ENCODE measurements around the gene CD274. TPM values are rescaled to one million over a fixed set of nuclear protein-coding genes. Genes with fewer than 3 reads are reported as not detected.

The CD274 gene
- total and polyA plus RNA-seq, 2 donors (not counting 3 experiments of a cell fraction or from before 2014, with no cell fraction given) = 25.4 to 26.8 TPM

DNA sequence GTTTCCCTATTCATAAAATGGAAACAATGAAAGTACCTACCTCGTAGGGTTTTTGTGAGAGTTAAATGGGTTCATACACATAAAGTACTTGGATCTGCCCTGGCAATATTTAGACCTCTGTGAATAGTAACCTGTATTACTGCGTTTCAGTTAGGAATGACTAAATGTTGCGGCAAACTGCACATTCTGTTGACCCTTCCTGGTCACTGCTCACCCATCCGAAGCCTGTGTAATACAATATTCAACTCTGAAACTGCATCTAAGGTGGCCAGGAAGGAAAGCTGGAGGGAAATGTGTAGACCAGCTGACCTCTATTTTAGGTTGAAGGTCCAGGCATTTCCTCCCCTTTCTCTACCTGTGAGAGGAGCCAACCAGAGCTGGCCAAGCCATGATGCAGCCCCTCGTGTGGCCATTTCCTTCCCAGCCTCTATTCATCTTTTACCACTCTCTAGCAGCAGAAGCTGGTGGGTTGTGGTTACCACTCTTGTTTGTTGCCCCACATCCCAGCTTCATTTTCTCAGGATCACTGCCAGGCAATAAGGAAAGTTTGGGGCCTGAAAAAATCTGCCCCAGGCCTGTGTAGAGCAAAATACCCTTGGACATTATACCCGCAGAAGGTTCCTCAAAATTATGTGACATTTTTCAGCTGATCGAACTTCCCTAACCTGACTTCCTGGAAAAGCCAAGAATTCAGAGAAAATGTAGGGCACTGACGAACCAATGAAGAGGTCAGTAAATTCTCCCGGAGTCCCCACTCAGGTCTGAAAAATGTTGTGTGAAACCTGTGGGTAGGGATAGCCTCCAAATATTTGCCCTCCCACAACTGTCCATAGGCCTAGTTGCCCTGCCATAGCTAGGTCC, 39.5 kb downstream of the CD274 start:
- Histone ChIP-seq H3K9ac (replicated peaks; ENCODE audit: extremely low read depth, insufficient read depth, low read length) (no peak overlapping the region), H2AFZ (ENCODE audit: low read depth, low read length) (peak overlapping the region; percentile 11), H3K9me3 (replicated peaks; ENCODE audit: control insufficient read depth, insufficient read depth, low read length) (no peaks in the 10 kb centered on the region), H3K27me3 (ENCODE audit: control insufficient read depth in 2 of 2, insufficient read depth in 2 of 2, low read length in 2 of 2) (no peaks in the 10 kb centered on the region), H3K79me2 (ENCODE audit: control insufficient read depth, insufficient read depth, low read length) (no peaks in the 10 kb centered on the region), H3K27ac (ENCODE audit: insufficient read depth, low read depth, low read length) (peak overlapping the region; percentile 74), H3K4me3 (replicated peaks in 1 of 3; ENCODE audit: insufficient read depth in 1 of 3, low read depth in 1 of 3, low read length in 3 of 3) (no peak overlapping the region), H3K4me1 (ENCODE audit: control insufficient read depth, extremely low read depth, insufficient read depth, low read length) (peaks cover 43% of the 10 kb centered on the region), H3K36me3 (ENCODE audit: control insufficient read depth in 2 of 2, extremely low read depth in 1 of 2, insufficient read depth in 2 of 2, low read length in 2 of 2) (no peaks in the 10 kb centered on the region), H3K9me1 (replicated peaks; ENCODE audit: control insufficient read depth, extremely low read depth, insufficient read depth, low read length) (no peaks in the 10 kb centered on the region), H4K20me1 (replicated peaks; ENCODE audit: control insufficient read depth, extremely low read depth, insufficient read depth, low read length) (no peaks in the 10 kb centered on the region), H3K4me2 (ENCODE audit: insufficient read depth, low read length) (peak overlapping the region; percentile 62)
- TF ChIP-seq EZH2 (IDR thresholded peaks at IDR 0.05; ENCODE audit: borderline replicate concordance, low read depth, low read length, severe bottlenecking) (no peak), POLR2AphosphoS5 (IDR thresholded peaks at IDR 0.05; ENCODE audit: insufficient read depth, low read depth, low read length) (no peak), FOS (IDR thresholded peaks at IDR 0.05; ENCODE audit: borderline replicate concordance, insufficient read depth, low read length) (no peak), JUN (IDR thresholded peaks at IDR 0.05; ENCODE audit: borderline replicate concordance, insufficient read depth, insufficient read length, low read depth) (no peak), POLR2A (IDR thresholded peaks at IDR 0.05; ENCODE audit: low read depth, low read length) (no peak), GATA2 (IDR thresholded peaks at IDR 0.05; ENCODE audit: insufficient read depth, insufficient read length, low read depth, low read length) (no peak), MAX (IDR thresholded peaks at IDR 0.05; ENCODE audit: insufficient read depth, insufficient read length) (no peak), MYC (IDR thresholded peaks at IDR 0.05; ENCODE audit: low read depth, low read length) (no peak), CTCF (IDR thresholded peaks at IDR 0.05; ENCODE audit: extremely low read depth in 1 of 2, insufficient read depth in 1 of 2, low read depth in 1 of 2, low read length in 2 of 2) (no peak)
- no peak for FAIRE-seq
- ChIA-PET POLR2A (interaction anchor here (1.5 to 2.7 kb wide), 4 partner anchors 10 to 40 kb away, joined by 4 to 18 read pairs (median 10); partner anchors contain the start of genes CD274 and PDCD1LG2), CTCF (interaction anchor here (1.1 to 2.8 kb wide), 7 partner anchors 9 to 303 kb away, joined by 5 to 19 read pairs (median 7); partner anchors contain the start of genes CD274 and PDCD1LG2)
- no TSS peak for BruUV-seq (replicated peaks)
- dilution Hi-C loops (cut with MboI; ENCODE audit: extremely low pct_ligation_motif_present, low sequenced_read_pairs) = no loop called here
- intact Hi-C loops (cut with micrococcal nuclease) = loop anchor here (2.0 kb wide), 1 partner anchor 39 kb away; the partner anchor contains the start of gene CD274
- no peak for DNase-seq (ENCODE audit: low read depth, low spot score)

Data from endothelial cell of umbilical vein (primary cell).